ENCODE data around the gene SDK1. TPM values are rescaled to one million over a fixed set of nuclear protein-coding genes. Genes with fewer than 3 reads are reported as not detected.

Gene SDK1
- total and polyA plus RNA-seq, 2 experiments from 2014 or later = 2.1 to 10.0 TPM

DNA sequence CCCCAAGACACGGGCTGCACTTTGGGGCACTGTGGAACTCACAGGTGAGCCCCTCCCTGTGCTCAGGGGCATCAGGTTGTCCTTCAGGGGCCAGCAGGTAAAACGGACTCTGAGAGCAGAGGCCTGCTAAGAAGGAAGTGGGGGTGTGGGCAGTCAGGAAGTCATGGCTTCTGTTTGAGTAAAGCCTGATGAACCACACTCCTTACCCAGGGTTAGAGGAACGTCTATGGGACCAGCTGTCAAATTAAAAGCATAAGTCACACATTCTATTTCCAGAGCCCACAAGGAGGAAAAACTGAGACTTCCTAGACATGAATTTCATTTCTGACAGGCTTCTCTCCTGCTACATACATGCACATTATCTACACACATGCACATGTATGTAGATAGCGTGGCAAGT, 616.4 kb downstream of the SDK1 start:
- no peak overlapping the region for H3K4me3 Mint-ChIP-seq
- no peaks in the 10 kb centered on the region for H3K27me3 ChIP-seq (ENCODE audit: insufficient read depth)

More for the DNA sequence above, 616.4 kb downstream of the SDK1 start:
- ATAC-seq (no peak), DNase-seq (ENCODE audit: low spot score) (no peak)
- Histone ChIP-seq H3K4me2 (no peak overlapping the region), H3K79me2 (replicated peaks; ENCODE audit: insufficient read depth) (no peaks in the 10 kb centered on the region), H3K4me3 (no peak overlapping the region), H3K9me2 (ENCODE audit: insufficient read depth) (peaks cover 5% of the 10 kb centered on the region; the same call in 1 of the 2 replicates), H2AFZ (no peak overlapping the region), H4K20me1 (replicated peaks; ENCODE audit: insufficient read depth) (no peaks in the 10 kb centered on the region), H3F3A (replicated peaks; ENCODE audit: low read depth) (no peaks in the 10 kb centered on the region), H3K36me3 (ENCODE audit: insufficient read depth) (no peaks in the 10 kb centered on the region), H3K27ac (ENCODE audit: low read depth) (no peak overlapping the region), H3K4me1 (ENCODE audit: insufficient read depth) (no peaks in the 10 kb centered on the region)
- H3K36me3 Mint-ChIP-seq (ENCODE audit: low read depth) = peaks cover 7% of the 10 kb centered on the region; the same call in 1 of the 3 replicates
- peaks cover 1% of the 10 kb centered on the region for H3K27me3 Mint-ChIP-seq (ENCODE audit: insufficient read depth, low read depth, poor library complexity)
- peaks cover 4% of the 10 kb centered on the region; the same call in 2 of the 3 replicates for H3K9me3 Mint-ChIP-seq
- peaks cover 5% of the 10 kb centered on the region for H3K4me1 Mint-ChIP-seq
- TF ChIP-seq, protein P1, sequence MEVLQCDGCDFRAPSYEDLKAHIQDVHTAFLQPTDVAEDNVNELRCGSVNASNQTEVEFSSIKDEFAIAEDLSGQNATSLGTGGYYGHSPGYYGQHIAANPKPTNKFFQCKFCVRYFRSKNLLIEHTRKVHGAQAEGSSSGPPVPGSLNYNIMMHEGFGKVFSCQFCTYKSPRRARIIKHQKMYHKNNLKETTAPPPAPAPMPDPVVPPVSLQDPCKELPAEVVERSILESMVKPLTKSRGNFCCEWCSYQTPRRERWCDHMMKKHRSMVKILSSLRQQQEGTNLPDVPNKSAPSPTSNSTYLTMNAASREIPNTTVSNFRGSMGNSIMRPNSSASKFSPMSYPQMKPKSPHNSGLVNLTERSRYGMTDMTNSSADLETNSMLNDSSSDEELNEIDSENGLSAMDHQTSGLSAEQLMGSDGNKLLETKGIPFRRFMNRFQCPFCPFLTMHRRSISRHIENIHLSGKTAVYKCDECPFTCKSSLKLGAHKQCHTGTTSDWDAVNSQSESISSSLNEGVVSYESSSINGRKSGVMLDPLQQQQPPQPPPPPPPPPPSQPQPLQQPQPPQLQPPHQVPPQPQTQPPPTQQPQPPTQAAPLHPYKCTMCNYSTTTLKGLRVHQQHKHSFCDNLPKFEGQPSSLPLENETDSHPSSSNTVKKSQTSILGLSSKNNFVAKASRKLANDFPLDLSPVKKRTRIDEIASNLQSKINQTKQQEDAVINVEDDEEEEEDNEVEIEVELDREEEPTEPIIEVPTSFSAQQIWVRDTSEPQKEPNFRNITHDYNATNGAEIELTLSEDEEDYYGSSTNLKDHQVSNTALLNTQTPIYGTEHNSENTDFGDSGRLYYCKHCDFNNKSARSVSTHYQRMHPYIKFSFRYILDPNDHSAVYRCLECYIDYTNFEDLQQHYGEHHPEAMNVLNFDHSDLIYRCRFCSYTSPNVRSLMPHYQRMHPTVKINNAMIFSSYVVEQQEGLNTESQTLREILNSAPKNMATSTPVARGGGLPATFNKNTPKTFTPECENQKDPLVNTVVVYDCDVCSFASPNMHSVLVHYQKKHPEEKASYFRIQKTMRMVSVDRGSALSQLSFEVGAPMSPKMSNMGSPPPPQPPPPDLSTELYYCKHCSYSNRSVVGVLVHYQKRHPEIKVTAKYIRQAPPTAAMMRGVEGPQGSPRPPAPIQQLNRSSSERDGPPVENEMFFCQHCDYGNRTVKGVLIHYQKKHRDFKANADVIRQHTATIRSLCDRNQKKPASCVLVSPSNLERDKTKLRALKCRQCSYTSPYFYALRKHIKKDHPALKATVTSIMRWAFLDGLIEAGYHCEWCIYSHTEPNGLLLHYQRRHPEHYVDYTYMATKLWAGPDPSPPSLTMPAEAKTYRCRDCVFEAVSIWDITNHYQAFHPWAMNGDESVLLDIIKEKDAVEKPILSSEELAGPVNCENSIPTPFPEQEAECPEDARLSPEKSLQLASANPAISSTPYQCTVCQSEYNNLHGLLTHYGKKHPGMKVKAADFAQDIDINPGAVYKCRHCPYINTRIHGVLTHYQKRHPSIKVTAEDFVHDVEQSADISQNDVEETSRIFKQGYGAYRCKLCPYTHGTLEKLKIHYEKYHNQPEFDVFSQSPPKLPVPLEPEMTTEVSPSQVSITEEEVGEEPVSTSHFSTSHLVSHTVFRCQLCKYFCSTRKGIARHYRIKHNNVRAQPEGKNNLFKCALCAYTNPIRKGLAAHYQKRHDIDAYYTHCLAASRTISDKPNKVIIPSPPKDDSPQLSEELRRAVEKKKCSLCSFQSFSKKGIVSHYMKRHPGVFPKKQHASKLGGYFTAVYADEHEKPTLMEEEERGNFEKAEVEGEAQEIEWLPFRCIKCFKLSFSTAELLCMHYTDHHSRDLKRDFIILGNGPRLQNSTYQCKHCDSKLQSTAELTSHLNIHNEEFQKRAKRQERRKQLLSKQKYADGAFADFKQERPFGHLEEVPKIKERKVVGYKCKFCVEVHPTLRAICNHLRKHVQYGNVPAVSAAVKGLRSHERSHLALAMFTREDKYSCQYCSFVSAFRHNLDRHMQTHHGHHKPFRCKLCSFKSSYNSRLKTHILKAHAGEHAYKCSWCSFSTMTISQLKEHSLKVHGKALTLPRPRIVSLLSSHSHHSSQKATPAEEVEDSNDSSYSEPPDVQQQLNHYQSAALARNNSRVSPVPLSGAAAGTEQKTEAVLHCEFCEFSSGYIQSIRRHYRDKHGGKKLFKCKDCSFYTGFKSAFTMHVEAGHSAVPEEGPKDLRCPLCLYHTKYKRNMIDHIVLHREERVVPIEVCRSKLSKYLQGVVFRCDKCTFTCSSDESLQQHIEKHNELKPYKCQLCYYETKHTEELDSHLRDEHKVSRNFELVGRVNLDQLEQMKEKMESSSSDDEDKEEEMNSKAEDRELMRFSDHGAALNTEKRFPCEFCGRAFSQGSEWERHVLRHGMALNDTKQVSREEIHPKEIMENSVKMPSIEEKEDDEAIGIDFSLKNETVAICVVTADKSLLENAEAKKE (CRISPR knock-in tag; IDR thresholded peaks at IDR 0.05) = no peak
- TF ChIP-seq POLR2AphosphoS5 (IDR thresholded peaks at IDR 0.05; ENCODE audit: low read depth) = no peak
- no peak overlapping the region for H3K27ac Mint-ChIP-seq

Data from GM23338 (cell line).